ENCODE measurements around the gene NMNAT3.
A peak's percentile ranks its signal among the peaks of the same experiment; 100 is the strongest.

NMNAT3 gene

GRCh38 chr3:139638518-139638917 is 39.3 kb downstream of the NMNAT3 start:
- no peak for DNase-seq (ENCODE audit: low spot score)
- POLR2A ChIA-PET (ENCODE audit: low non-redundant PET), result no interaction called here
- TF ChIP-seq CTCF (conservative IDR thresholded peaks at IDR 0.05; ENCODE audit: low read depth), result no peak
- CTCF ChIA-PET, result no interaction called here
- no peak overlapping the region for H3K27ac ChIP-seq

GRCh38 chr3:139636511-139636910 is 41.3 kb downstream of the NMNAT3 start:
- no peak for DNase-seq (ENCODE audit: low spot score)
- ChIA-PET POLR2A (ENCODE audit: low non-redundant PET) (no interaction called here), CTCF (no interaction called here)
- no peak overlapping the region for H3K27ac ChIP-seq
- TF ChIP-seq CTCF (conservative IDR thresholded peaks at IDR 0.05; ENCODE audit: low read depth), result no peak

GRCh38 chr3:139634111-139634635 is 43.6 kb downstream of the NMNAT3 start:
- CTCF ChIA-PET, result no interaction called here
- no peak overlapping the region for H3K27ac ChIP-seq
- no peak for DNase-seq (ENCODE audit: low spot score)
- POLR2A ChIA-PET (ENCODE audit: low non-redundant PET), result no interaction called here
- TF ChIP-seq CTCF (conservative IDR thresholded peaks at IDR 0.05; ENCODE audit: low read depth), result no peak

- no peak for DNase-seq (ENCODE audit: low spot score)
- ChIA-PET CTCF (no interaction called here), POLR2A (ENCODE audit: low non-redundant PET) (no interaction called here)
- no peak overlapping the region for H3K27ac ChIP-seq
- no peak for TF ChIP-seq CTCF (conservative IDR thresholded peaks at IDR 0.05; ENCODE audit: low read depth)
Observed at GRCh38 chr3:139633511-139633910, 44.3 kb downstream of the NMNAT3 start.

GRCh38 chr3:139630542-139630941 is 47.2 kb downstream of the NMNAT3 start:
- no peak for DNase-seq (ENCODE audit: low spot score)
- H3K27ac ChIP-seq, result no peak overlapping the region
- POLR2A ChIA-PET (ENCODE audit: low non-redundant PET), result no interaction called here
- CTCF ChIA-PET, result interaction anchor here (0.6 to 1.3 kb wide), 2 partner anchors 15 to 205 kb away, joined by 3 read pairs; no protein-coding TSS in a partner anchor
- TF ChIP-seq CTCF (conservative IDR thresholded peaks at IDR 0.05; ENCODE audit: low read depth), result no peak

GRCh38 chr3:139629033-139629432 is 48.7 kb downstream of the NMNAT3 start:
- no peak overlapping the region for H3K27ac ChIP-seq
- DNase-seq (ENCODE audit: low spot score), result peak; percentile 57
- TF ChIP-seq CTCF (conservative IDR thresholded peaks at IDR 0.05; ENCODE audit: low read depth), result no peak
- ChIA-PET CTCF (interaction anchor here (0.7 kb wide), 1 partner anchor 109 kb away, joined by 3 read pairs; no protein-coding TSS in a partner anchor), POLR2A (ENCODE audit: low non-redundant PET) (no interaction called here)

GRCh38 chr3:139627759-139628158 is 50.0 kb downstream of the NMNAT3 start:
- TF ChIP-seq CTCF (conservative IDR thresholded peaks at IDR 0.05; ENCODE audit: low read depth), result no peak
- H3K27ac ChIP-seq, result no peak overlapping the region
- POLR2A ChIA-PET (ENCODE audit: low non-redundant PET), result no interaction called here
- DNase-seq (ENCODE audit: low spot score), result no peak
- CTCF ChIA-PET, result no interaction called here

All from RWPE1 (cell line).